ENCODE data around the gene ADAM15. TPM values are rescaled to one million over a fixed set of nuclear protein-coding genes. Genes with fewer than 3 reads are reported as not detected.

Gene ADAM15
- polyA plus RNA-seq, 1 donor from 2014 or later, result 24.8 TPM

DNA sequence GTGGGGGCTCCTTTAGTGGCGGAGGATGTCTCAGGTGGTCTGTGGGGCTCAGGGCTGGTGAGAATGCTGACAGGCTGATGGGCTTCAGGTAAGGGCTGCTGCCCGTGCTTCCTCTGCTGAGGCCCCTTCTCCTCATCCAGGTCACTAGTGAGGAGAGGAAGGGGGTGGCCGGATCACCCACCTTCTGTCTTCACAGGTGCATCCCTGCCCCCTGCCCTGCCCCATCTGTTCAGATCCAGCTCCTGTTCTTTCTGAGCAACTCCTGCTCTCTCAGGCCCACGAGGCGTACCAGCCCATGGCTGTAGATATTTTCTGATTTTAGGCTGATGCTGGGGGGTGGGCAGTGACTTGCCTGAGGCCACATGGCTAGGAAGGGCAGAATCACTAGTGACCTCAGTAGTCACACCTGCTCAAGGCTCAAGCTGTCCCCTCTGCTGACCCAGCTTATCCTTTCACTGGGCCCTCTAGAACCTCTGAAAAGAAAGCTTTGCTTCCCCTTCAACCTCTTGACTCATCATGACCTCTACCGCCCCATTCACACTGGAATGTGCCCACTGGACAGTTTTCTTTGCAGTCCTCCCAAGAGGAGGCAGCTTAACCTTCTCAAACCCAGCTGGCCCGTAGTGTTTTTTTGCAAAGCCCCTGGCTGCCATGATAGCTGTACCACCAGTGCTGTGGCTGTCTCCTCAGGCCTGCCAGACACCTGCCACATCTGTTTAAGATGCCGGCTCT is 32.3 kb upstream of the ADAM15 start:
- no peaks in the 10 kb centered on the region for H3K36me3 ChIP-seq (ENCODE audit: insufficient read depth, low read length)
- H3K9me2 ChIP-seq (ENCODE audit: insufficient read depth, low read length), result no peaks in the 10 kb centered on the region
- no peaks in the 10 kb centered on the region for H3F3A ChIP-seq (ENCODE audit: insufficient read depth, low read length, poor library complexity, severe bottlenecking)
- H2AFZ ChIP-seq (ENCODE audit: low read depth, low read length), result no peak overlapping the region
- H3K4me2 ChIP-seq (ENCODE audit: low read length), result no peak overlapping the region
- H3K9me3 ChIP-seq (ENCODE audit: low read length), result no peaks in the 10 kb centered on the region
- no peaks in the 10 kb centered on the region for H3K79me2 ChIP-seq (replicated peaks; ENCODE audit: insufficient read depth, low read length)
- H3K9ac ChIP-seq (ENCODE audit: low read length), result no peak overlapping the region
- no peaks in the 10 kb centered on the region for H3K27me3 ChIP-seq (ENCODE audit: insufficient read depth, low read depth, low read length)
- H3K4me3 ChIP-seq (ENCODE audit: low read length), result no peak overlapping the region
- no peak overlapping the region for H3K27ac ChIP-seq (ENCODE audit: low read length)
- no peaks in the 10 kb centered on the region for H4K20me1 ChIP-seq (ENCODE audit: insufficient read depth)
- TF ChIP-seq TAF1 (IDR thresholded peaks at IDR 0.05; ENCODE audit: low read depth) (no peak), EP300 (conservative IDR thresholded peaks at IDR 0.05; ENCODE audit: poor library complexity, severe bottlenecking) (no peak), POLR2AphosphoS5 (IDR thresholded peaks at IDR 0.05) (no peak), RAD21 (conservative IDR thresholded peaks at IDR 0.05) (no peak), EZH2 (IDR thresholded peaks at IDR 0.05; ENCODE audit: borderline replicate concordance, insufficient read depth, low read length, poor library complexity, severe bottlenecking) (no peak), MXI1 (conservative IDR thresholded peaks at IDR 0.05; ENCODE audit: poor library complexity, severe bottlenecking) (no peak), SMC3 (conservative IDR thresholded peaks at IDR 0.05; ENCODE audit: poor library complexity) (no peak)
- TF ChIP-seq, protein P1, sequence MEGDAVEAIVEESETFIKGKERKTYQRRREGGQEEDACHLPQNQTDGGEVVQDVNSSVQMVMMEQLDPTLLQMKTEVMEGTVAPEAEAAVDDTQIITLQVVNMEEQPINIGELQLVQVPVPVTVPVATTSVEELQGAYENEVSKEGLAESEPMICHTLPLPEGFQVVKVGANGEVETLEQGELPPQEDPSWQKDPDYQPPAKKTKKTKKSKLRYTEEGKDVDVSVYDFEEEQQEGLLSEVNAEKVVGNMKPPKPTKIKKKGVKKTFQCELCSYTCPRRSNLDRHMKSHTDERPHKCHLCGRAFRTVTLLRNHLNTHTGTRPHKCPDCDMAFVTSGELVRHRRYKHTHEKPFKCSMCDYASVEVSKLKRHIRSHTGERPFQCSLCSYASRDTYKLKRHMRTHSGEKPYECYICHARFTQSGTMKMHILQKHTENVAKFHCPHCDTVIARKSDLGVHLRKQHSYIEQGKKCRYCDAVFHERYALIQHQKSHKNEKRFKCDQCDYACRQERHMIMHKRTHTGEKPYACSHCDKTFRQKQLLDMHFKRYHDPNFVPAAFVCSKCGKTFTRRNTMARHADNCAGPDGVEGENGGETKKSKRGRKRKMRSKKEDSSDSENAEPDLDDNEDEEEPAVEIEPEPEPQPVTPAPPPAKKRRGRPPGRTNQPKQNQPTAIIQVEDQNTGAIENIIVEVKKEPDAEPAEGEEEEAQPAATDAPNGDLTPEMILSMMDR (IDR thresholded peaks at IDR 0.05; ENCODE audit: poor library complexity, severe bottlenecking), result no peak
- TF ChIP-seq, protein P2, sequence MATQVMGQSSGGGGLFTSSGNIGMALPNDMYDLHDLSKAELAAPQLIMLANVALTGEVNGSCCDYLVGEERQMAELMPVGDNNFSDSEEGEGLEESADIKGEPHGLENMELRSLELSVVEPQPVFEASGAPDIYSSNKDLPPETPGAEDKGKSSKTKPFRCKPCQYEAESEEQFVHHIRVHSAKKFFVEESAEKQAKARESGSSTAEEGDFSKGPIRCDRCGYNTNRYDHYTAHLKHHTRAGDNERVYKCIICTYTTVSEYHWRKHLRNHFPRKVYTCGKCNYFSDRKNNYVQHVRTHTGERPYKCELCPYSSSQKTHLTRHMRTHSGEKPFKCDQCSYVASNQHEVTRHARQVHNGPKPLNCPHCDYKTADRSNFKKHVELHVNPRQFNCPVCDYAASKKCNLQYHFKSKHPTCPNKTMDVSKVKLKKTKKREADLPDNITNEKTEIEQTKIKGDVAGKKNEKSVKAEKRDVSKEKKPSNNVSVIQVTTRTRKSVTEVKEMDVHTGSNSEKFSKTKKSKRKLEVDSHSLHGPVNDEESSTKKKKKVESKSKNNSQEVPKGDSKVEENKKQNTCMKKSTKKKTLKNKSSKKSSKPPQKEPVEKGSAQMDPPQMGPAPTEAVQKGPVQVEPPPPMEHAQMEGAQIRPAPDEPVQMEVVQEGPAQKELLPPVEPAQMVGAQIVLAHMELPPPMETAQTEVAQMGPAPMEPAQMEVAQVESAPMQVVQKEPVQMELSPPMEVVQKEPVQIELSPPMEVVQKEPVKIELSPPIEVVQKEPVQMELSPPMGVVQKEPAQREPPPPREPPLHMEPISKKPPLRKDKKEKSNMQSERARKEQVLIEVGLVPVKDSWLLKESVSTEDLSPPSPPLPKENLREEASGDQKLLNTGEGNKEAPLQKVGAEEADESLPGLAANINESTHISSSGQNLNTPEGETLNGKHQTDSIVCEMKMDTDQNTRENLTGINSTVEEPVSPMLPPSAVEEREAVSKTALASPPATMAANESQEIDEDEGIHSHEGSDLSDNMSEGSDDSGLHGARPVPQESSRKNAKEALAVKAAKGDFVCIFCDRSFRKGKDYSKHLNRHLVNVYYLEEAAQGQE (IDR thresholded peaks at IDR 0.05; ENCODE audit: borderline replicate concordance), result no peak

DNA sequence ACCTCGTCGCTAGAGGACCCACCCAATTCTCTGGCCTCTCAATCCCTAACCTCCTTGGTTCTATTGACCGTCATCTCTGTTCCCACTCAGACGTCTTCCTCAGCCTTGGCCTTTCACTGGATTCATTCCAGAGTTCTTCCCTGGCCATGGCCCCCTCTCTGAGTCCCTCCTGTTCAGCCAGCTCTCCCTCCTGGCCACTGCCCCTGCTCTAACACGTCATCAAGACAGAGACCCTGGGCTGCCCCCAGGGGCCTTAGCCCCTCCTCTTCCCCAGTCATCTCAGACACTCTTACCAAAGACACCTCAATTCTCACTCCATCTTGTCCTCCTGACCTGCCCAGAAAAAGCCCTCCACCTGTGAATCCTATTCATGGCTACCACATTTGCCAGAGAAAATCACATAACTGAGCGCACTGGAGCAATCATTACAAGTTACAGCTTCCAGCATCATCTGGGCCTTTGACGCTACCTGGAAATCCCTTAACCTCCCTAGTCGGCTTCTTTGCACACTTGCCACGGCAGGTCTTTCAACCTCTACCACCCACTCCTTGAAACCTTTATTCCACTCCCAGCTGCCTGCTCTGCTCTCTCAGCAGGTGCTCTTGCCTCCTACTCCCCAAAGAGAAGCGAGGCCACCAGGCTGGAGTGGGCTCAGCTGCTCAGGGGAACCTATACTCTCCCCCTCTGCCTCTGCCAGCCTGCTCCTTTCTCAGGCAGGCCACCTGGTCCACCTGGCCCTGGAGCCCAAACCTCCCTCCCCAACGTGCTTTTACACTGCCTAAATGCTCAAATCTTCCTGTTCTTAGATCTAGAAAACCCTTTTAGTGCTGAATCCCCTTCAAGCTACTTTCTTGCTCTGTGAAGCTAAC is 31.5 kb upstream of the ADAM15 start:
- no peak overlapping the region for H3K27ac ChIP-seq (ENCODE audit: low read length)
- no peaks in the 10 kb centered on the region for H3K36me3 ChIP-seq (ENCODE audit: insufficient read depth, low read length)
- no peak overlapping the region for H3K9ac ChIP-seq (ENCODE audit: low read length)
- TF ChIP-seq, protein P2 (IDR thresholded peaks at IDR 0.05; ENCODE audit: borderline replicate concordance), result no peak
- TF ChIP-seq MXI1 (conservative IDR thresholded peaks at IDR 0.05; ENCODE audit: poor library complexity, severe bottlenecking), result no peak
- TF ChIP-seq POLR2AphosphoS5 (IDR thresholded peaks at IDR 0.05), result no peak
- TF ChIP-seq EP300 (conservative IDR thresholded peaks at IDR 0.05; ENCODE audit: poor library complexity, severe bottlenecking), result no peak
- TF ChIP-seq, protein P1 (IDR thresholded peaks at IDR 0.05; ENCODE audit: poor library complexity, severe bottlenecking), result no peak
- no peak for TF ChIP-seq EZH2 (IDR thresholded peaks at IDR 0.05; ENCODE audit: borderline replicate concordance, insufficient read depth, low read length, poor library complexity, severe bottlenecking)
- no peak for TF ChIP-seq TAF1 (IDR thresholded peaks at IDR 0.05; ENCODE audit: low read depth)
- TF ChIP-seq RAD21 (conservative IDR thresholded peaks at IDR 0.05), result no peak
- no peak for TF ChIP-seq SMC3 (conservative IDR thresholded peaks at IDR 0.05; ENCODE audit: poor library complexity)
- H3K4me2 ChIP-seq (ENCODE audit: low read length), result no peak overlapping the region
- no peak overlapping the region for H3K4me3 ChIP-seq (ENCODE audit: low read length)
- no peaks in the 10 kb centered on the region for H3K79me2 ChIP-seq (replicated peaks; ENCODE audit: insufficient read depth, low read length)
- H3K27me3 ChIP-seq (ENCODE audit: insufficient read depth, low read depth, low read length), result no peaks in the 10 kb centered on the region
- H3K9me3 ChIP-seq (ENCODE audit: low read length), result no peaks in the 10 kb centered on the region
- no peaks in the 10 kb centered on the region for H4K20me1 ChIP-seq (ENCODE audit: insufficient read depth)
- no peaks in the 10 kb centered on the region for H3F3A ChIP-seq (ENCODE audit: insufficient read depth, low read length, poor library complexity, severe bottlenecking)
- no peaks in the 10 kb centered on the region for H3K9me2 ChIP-seq (ENCODE audit: insufficient read depth, low read length)
- no peak overlapping the region for H2AFZ ChIP-seq (ENCODE audit: low read depth, low read length)

Measured in neural cell (in vitro differentiated cells).